Activated CD8-positive, alpha-beta T cell treated with anti-CD3 and anti-CD28 coated beads, Interleukin-2, amount 10 ng/mL, durations not matched to agents 7 days and 5 days (primary cell): ENCODE measurements around the gene UBAC2. TPM values are rescaled to one million over a fixed set of nuclear protein-coding genes. Genes with fewer than 3 reads are reported as not detected.

Experiments used
- ATAC-seq: fragments of 150-1000 bp; cut with Tn5 transposase; one replicate; pipeline ENCODE4 v1.10.0; 2021; ENCODE audit warnings: moderate library complexity
- CTCF ChIA-PET: fragments of 350-600 bp; sonication (Branson Sonifier 250); formaldehyde crosslinking; loops from one replicate; lab custom pipeline; 2021; ENCODE audit warnings: antibody characterized with exemption; lab: Charles Lee
- POLR2A ChIA-PET: fragments of 350-600 bp; sonication (Branson Sonifier 250); formaldehyde crosslinking; loops from one replicate; lab custom pipeline; 2021; ENCODE audit warnings: antibody characterized with exemption; lab: Charles Lee
- DNase-seq: peaks from one replicate; pipeline ENCODE4 v3.0.0-alpha.2; 2020
- H3K27ac Mint-ChIP-seq: one replicate; pipeline ENCODE4 v1.8.0; 2021; ENCODE audit warnings: mild to moderate bottlenecking, mixed read lengths
- H3K27me3 Mint-ChIP-seq: one replicate; pipeline ENCODE4 v1.8.0; 2021; ENCODE audit warnings: low read depth, mixed read lengths
- H3K36me3 Mint-ChIP-seq: one replicate; pipeline ENCODE4 v1.8.0; 2021; ENCODE audit warnings: low read depth, mixed read lengths
- H3K4me1 Mint-ChIP-seq: one replicate; pipeline ENCODE4 v1.8.0; 2021; ENCODE audit warnings: low read depth, mixed read lengths
- H3K4me3 Mint-ChIP-seq: one replicate; pipeline ENCODE4 v1.8.0; 2021; ENCODE audit warnings: mild to moderate bottlenecking, mixed read lengths
- H3K9me3 Mint-ChIP-seq: one replicate; pipeline ENCODE4 v1.8.0; 2022; ENCODE audit warnings: mixed read lengths; ENCODE audit not compliant: insufficient read depth
- total RNA-seq, 2 experiments: library from RNA; stranded (reverse); gene quantifications; one replicate each; pipeline ENCODE4 v1.2.3, GENCODE V29; 2021

The UBAC2 gene
- total RNA-seq, 2 experiments from 2014 or later = 67.4 to 71.2 TPM

DNA sequence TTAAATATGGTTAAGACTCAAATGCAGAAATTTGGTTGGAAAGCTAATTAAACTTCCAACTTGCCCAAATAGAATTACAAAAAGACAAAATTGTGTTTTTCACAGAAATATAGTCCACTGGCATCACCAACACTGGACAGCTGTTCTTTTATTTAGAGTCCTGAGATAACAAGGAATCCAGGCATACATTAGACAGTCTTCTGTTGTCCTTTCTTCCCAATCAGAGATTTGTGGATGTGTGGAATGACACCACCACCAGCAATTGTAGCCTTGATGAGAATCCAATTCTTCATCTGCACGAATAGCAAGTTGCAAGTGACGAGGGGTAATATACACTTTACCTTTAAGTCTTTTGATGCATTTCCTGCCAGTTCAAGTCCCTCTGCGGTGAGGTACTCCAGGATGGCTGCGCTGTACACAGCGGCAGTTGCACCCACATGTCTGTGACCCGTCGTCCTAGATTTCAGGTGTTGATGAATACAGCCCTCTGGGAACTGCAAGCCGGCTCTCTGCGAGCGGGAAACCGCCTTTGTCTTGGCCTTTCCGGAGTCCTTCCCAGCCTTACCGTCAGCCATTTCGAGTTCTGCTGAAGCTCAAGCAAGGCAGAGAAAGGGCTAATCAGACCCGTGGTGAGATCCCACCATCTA lies 14.7 kb downstream of the UBAC2 start:
- ATAC-seq = peak; percentile 67
- Mint-ChIP-seq H3K27me3 (no peaks in the 10 kb centered on the region), H3K4me1 (peaks cover 73% of the 10 kb centered on the region), H3K9me3 (no peaks in the 10 kb centered on the region), H3K36me3 (peaks cover 31% of the 10 kb centered on the region), H3K4me3 (peak overlapping the region; percentile 76), H3K27ac (peak overlapping the region; percentile 93)
- ChIA-PET POLR2A (interaction anchor here (0.8 to 6.7 kb wide), 6 partner anchors 9 to 166 kb away, joined by 3 to 66 read pairs (median 5); partner anchors contain the start of genes GPR18 and UBAC2), CTCF (interaction anchor here (1.3 to 2.6 kb wide), 6 partner anchors 11 to 221 kb away, joined by 3 to 19 read pairs (median 6); partner anchors contain the start of gene GPR18)
- DNase-seq = peak; percentile 78

DNA sequence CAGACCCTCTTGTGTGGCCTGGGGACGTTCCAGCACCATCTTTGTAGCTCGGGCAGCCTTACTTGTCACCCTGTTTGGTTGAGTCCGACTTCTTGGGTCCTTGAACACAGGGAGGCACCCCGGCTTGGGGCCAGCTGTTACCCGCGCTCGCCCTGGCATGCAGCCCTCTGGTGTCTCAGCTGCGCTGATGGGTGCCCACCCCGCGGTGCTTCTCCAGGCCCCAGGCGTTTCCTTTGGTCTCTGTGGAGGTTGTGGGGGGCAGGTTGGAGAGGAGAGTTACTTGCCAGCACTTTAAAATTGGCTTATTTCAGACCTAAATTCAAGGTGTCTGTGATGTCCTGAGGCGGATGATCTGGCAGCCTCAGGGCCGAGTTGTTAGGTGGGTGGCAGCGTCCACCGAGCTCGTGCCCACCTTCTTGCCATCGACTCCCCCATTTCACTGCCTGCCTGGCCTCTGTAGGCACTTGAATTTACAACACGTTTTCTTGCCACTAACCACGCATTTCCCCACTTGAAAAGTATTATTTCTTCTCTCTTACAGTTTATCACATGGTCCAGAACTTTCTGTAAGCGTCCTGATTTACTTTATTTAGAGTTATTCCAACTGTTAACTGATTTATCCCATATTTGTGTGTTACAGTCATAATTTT lies 16.9 kb downstream of the UBAC2 start:
- H3K4me3 Mint-ChIP-seq = peak overlapping the region; percentile 39
- H3K36me3 Mint-ChIP-seq = peaks cover 27% of the 10 kb centered on the region
- peak overlapping the region; percentile 78 for H3K27ac Mint-ChIP-seq
- ChIA-PET CTCF (interaction anchor here (0.9 to 3.6 kb wide), 8 partner anchors 11 to 49 kb away, joined by 3 to 48 read pairs (median 7); partner anchors contain the start of genes GPR18 and UBAC2), POLR2A (interaction anchor here (0.8 to 6.7 kb wide), 5 partner anchors 9 to 52 kb away, joined by 3 to 66 read pairs (median 16); partner anchors contain the start of genes GPR18 and UBAC2)
- ATAC-seq (peak; percentile 14), DNase-seq (peak; percentile 55)
- no peaks in the 10 kb centered on the region for H3K9me3 Mint-ChIP-seq
- H3K27me3 Mint-ChIP-seq = no peaks in the 10 kb centered on the region
- peaks cover 79% of the 10 kb centered on the region for H3K4me1 Mint-ChIP-seq

DNA sequence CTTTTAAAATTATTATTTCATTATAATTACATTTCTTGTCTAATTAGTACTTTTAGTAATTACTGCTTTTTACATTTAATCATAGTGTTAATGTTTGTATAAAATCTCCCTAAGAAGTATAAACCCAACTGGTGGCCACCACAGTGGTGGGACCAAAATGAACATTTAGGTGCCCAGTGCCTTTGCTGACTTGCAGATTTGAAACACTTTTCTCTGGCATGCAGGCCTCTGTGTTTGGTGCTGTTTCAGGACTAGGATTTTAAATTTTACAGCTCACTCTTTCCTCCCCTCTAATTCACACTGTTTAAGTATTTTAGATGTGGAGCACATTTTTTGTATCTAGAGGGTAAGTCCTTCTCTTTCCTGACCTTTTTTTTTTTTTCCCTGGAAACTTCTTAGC lies 17.5 kb downstream of the UBAC2 start:
- H3K36me3 Mint-ChIP-seq = peaks cover 29% of the 10 kb centered on the region
- H3K27ac Mint-ChIP-seq = peak overlapping the region; percentile 84
- no peak for DNase-seq
- peaks cover 81% of the 10 kb centered on the region for H3K4me1 Mint-ChIP-seq
- no peaks in the 10 kb centered on the region for H3K9me3 Mint-ChIP-seq
- CTCF ChIA-PET = interaction anchor here (1.2 to 3.6 kb wide), 14 partner anchors 8 to 219 kb away, joined by 3 to 48 read pairs (median 6); partner anchors contain the start of gene UBAC2
- no peak for ATAC-seq
- POLR2A ChIA-PET = interaction anchor here (0.7 to 6.7 kb wide), 7 partner anchors 14 to 52 kb away, joined by 3 to 66 read pairs (median 5); partner anchors contain the start of genes GPR18 and UBAC2
- no peaks in the 10 kb centered on the region for H3K27me3 Mint-ChIP-seq
- peak overlapping the region; percentile 70 for H3K4me3 Mint-ChIP-seq

DNA sequence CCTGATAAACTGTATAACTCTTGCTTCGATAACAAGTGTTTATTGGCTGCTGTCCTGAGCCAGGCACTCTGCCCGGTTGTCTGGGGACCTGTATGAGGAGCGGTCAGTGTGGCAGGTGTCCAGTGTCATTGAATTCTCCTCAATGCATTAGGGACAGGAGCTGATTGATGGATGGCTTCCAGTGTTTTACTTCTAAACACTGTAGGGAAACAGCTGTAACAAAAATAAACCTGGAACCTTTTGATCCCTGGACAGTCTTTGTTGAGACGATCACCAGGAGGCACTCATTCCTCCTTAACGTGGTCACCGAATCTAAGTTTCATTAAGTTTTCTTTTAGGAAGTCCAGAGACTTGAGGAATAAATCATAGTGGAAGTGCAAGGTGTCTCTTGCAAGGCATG lies 17.9 kb downstream of the UBAC2 start:
- H3K36me3 Mint-ChIP-seq = peaks cover 33% of the 10 kb centered on the region
- H3K9me3 Mint-ChIP-seq = no peaks in the 10 kb centered on the region
- peak overlapping the region; percentile 84 for H3K27ac Mint-ChIP-seq
- ATAC-seq (no peak), DNase-seq (no peak)
- POLR2A ChIA-PET = interaction anchor here (0.7 to 6.7 kb wide), 10 partner anchors 9 to 51 kb away, joined by 3 to 66 read pairs (median 4); partner anchors contain the start of genes GPR18 and UBAC2
- CTCF ChIA-PET = interaction anchor here (0.9 to 3.6 kb wide), 17 partner anchors 9 to 218 kb away, joined by 3 to 48 read pairs (median 6); partner anchors contain the start of genes GPR18 and UBAC2
- peaks cover 85% of the 10 kb centered on the region for H3K4me1 Mint-ChIP-seq
- H3K4me3 Mint-ChIP-seq = peak overlapping the region; percentile 70
- H3K27me3 Mint-ChIP-seq = no peaks in the 10 kb centered on the region

DNA sequence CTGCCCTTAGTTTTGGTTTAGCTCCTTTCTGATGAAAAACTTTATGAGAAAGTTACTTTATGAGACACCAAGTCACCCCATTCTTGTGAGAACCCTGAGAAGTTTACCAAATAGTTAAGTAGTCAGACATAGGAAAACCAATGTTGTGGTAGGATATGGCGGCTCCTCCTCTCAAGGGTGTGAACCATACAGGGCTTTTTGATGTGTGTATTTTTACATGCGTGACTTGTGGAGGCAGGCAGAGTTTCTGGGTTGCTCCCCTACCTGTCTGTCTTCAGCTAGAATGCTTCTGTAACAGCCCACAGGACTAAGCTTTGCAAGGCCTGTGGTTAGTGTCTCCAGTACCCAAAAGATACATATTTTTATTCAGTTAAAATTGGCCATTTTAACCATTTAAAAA lies 18.3 kb downstream of the UBAC2 start:
- POLR2A ChIA-PET = interaction anchor here (0.7 to 6.7 kb wide), 11 partner anchors 9 to 51 kb away, joined by 3 to 66 read pairs (median 3); partner anchors contain the start of genes GPR18 and UBAC2
- Mint-ChIP-seq H3K27me3 (no peaks in the 10 kb centered on the region), H3K9me3 (no peaks in the 10 kb centered on the region), H3K4me1 (peaks cover 87% of the 10 kb centered on the region), H3K4me3 (peak overlapping the region; percentile 70), H3K36me3 (peaks cover 37% of the 10 kb centered on the region), H3K27ac (peak overlapping the region; percentile 84)
- CTCF ChIA-PET = interaction anchor here (0.9 to 3.6 kb wide), 17 partner anchors 9 to 218 kb away, joined by 3 to 48 read pairs (median 6); partner anchors contain the start of genes GPR18 and UBAC2
- ATAC-seq (peak; percentile 80), DNase-seq (peak; percentile 84)

DNA sequence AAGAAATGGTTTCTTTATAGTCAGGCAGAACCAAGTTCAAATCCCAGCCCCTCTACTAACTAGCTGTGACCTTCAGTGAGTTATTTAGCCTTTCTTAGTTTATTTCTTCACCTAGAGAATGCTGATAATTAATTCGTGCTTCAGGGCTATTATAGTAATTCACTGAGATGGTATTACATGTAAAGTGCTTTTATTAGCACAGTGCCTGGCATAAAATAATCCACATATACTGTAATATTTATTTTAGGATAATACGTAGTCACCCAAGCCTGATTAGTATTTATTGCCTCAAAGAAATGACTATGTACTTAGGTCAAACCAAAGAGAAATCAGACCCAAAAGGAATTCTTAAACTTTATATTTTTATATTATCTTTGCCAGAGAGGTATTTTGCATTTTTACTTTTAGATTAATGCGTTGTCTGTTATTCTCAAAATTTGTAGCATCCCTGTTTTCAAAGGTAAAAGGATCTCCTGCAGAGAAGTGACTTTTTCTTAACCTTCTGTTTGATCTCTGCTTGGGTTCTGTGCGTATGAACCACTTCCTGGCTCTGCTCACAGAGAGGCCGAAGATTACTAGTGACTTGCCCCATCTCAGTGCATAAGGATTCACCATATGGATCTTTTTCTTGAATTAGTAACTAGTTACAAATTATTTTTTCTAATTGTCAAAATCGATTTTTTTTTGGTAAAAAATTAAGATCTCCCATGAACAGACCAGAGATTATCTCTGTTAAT lies 19.7 kb downstream of the UBAC2 start:
- H3K9me3 Mint-ChIP-seq = no peaks in the 10 kb centered on the region
- no peaks in the 10 kb centered on the region for H3K27me3 Mint-ChIP-seq
- peak overlapping the region; percentile 48 for H3K4me3 Mint-ChIP-seq
- ChIA-PET CTCF (interaction anchor here (3.5 kb wide), 1 partner anchor 18 kb away, joined by 48 read pairs; the partner anchor contains the start of gene UBAC2), POLR2A (interaction anchor here (6.7 kb wide), 1 partner anchor 20 kb away, joined by 66 read pairs; the partner anchor contains the start of gene UBAC2)
- peak; percentile 45 for ATAC-seq
- H3K27ac Mint-ChIP-seq = peak overlapping the region; percentile 78
- peak; percentile 65 for DNase-seq
- H3K4me1 Mint-ChIP-seq = peaks cover 84% of the 10 kb centered on the region
- peaks cover 42% of the 10 kb centered on the region for H3K36me3 Mint-ChIP-seq

DNA sequence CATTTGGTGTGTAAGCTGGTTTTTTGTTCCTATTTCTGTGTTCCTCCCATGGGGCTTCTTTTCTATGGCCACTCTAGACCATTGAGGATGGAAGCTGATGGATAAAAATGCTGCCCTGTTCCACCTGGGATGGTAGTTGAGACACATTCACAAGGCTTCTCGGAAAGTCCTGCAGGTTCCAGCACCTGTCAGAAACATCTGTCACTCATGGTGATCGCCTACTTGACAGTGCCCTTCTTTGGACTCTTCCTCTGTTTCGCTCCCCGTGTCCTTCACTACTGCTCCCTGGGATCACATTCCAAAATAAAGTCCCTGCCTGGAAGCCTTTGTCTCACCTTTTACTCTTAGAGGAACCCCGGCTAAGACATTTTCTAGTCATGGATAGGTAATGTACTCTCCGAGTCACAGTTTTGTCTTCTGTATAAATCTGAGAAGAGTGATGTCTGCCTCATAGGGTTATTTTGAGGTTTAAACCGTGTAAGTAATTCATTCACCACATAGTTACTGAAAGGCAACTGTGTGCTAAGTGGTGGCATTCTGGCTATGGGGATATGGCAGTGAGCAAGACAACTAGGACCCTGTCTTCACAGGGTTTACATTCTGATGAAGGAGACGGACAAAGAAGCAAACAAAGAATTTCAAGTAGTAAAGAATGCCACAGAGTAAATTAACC lies 21.0 kb downstream of the UBAC2 start:
- H3K36me3 Mint-ChIP-seq = peaks cover 54% of the 10 kb centered on the region
- H3K4me1 Mint-ChIP-seq = peaks cover 90% of the 10 kb centered on the region
- ATAC-seq (no peak), DNase-seq (no peak)
- ChIA-PET CTCF (interaction anchor here (0.6 to 0.8 kb wide), 2 partner anchors 48 to 166 kb away, joined by 4 read pairs; no protein-coding TSS in a partner anchor), POLR2A (interaction anchor here (1.0 to 3.9 kb wide), 4 partner anchors 11 to 36 kb away, joined by 3 to 17 read pairs (median 3); partner anchors contain the start of genes GPR18 and UBAC2)
- no peaks in the 10 kb centered on the region for H3K9me3 Mint-ChIP-seq
- H3K27ac Mint-ChIP-seq = peak overlapping the region; percentile 30
- H3K4me3 Mint-ChIP-seq = peak overlapping the region; percentile 6
- H3K27me3 Mint-ChIP-seq = no peaks in the 10 kb centered on the region

DNA sequence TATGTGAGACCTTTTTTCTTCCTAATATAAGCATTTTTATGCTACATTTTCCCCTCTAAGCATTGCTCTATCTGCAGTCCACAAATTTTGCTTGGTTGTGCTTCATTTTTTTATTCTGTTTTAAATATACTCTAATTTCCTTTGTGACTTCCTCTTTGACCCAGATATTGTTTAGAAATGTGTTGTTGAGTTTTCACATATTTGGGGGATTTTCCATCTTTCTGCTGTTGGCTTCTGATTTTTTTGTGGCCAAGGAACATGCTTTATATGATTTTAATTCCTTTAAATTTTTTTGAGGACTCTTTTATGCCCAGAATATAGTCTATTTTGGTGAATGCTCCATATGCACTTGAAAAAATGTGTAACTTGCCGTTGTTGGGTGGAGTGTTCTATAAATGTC lies 22.9 kb downstream of the UBAC2 start:
- peak overlapping the region; percentile 1 for H3K4me3 Mint-ChIP-seq

DNA sequence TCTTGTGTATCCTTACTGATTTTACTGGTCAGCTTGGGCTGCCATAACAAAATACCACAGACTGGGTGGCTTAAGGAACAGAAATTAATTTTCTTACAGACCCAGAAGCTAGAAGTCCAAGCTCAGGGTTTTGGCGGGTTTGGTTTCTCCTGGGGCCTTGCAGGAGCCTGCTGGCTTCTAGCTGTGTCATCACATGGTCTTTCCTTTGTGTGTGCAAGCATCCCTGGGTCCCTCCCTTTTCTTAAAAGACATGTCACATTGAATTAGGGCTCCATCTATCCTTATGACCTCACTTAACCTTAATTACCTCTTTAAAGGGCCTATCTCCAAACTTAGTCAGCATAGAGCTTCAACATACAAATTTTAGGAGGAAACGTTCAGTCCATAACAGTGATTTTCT lies 23.4 kb downstream of the UBAC2 start:
- POLR2A ChIA-PET = interaction anchor here (0.8 to 3.9 kb wide), 2 partner anchors 23 to 34 kb away, joined by 3 to 17 read pairs; partner anchors contain the start of genes GPR18 and UBAC2
- DNase-seq (no peak), ATAC-seq (no peak)
- Mint-ChIP-seq H3K27ac (no peak overlapping the region), H3K36me3 (peaks cover 56% of the 10 kb centered on the region), H3K4me1 (peaks cover 87% of the 10 kb centered on the region), H3K9me3 (no peaks in the 10 kb centered on the region), H3K27me3 (no peaks in the 10 kb centered on the region), H3K4me3 (peak overlapping the region; percentile 1)
- CTCF ChIA-PET = interaction anchor here (0.9 to 1.4 kb wide), 6 partner anchors 15 to 48 kb away, joined by 3 to 5 read pairs (median 3); partner anchors contain the start of gene GPR18

More for the DNA sequence above, 22.9 kb downstream of the UBAC2 start:
- ATAC-seq (no peak), DNase-seq (no peak)
- peaks cover 56% of the 10 kb centered on the region for H3K36me3 Mint-ChIP-seq
- H3K27ac Mint-ChIP-seq = no peak overlapping the region
- ChIA-PET CTCF (interaction anchor here (0.9 to 1.4 kb wide), 4 partner anchors 15 to 46 kb away, joined by 3 to 5 read pairs (median 3); partner anchors contain the start of gene GPR18), POLR2A (interaction anchor here (0.8 to 3.9 kb wide), 2 partner anchors 23 to 35 kb away, joined by 3 to 17 read pairs; partner anchors contain the start of genes GPR18 and UBAC2)
- H3K27me3 Mint-ChIP-seq = no peaks in the 10 kb centered on the region
- peaks cover 87% of the 10 kb centered on the region for H3K4me1 Mint-ChIP-seq
- no peaks in the 10 kb centered on the region for H3K9me3 Mint-ChIP-seq

DNA sequence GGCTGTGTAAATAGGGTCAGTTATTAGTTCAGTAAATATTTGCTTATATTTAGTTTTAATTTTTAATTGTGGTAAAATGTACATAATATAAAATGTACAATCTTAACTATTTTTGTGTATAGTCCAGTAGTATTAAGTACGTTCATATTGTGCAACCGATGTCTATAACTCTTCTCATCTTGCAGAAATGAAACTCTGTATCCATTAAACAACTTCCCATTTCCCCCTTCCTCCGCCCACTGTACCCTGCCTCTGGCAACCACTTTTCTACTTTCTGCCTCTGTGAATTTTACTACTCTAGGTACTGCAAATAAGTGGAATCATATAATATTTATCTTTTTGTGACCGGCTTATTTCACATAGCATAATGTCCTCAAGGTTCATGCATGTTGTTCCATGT lies 24.4 kb downstream of the UBAC2 start:
- Mint-ChIP-seq H3K9me3 (no peaks in the 10 kb centered on the region), H3K4me1 (peaks cover 87% of the 10 kb centered on the region), H3K27me3 (no peaks in the 10 kb centered on the region), H3K4me3 (no peak overlapping the region), H3K27ac (no peak overlapping the region), H3K36me3 (peaks cover 54% of the 10 kb centered on the region)
- ChIA-PET POLR2A (no interaction called here), CTCF (interaction anchor here (0.8 kb wide), 1 partner anchor 23 kb away, joined by 3 read pairs; no protein-coding TSS in a partner anchor)
- ATAC-seq (no peak), DNase-seq (no peak)
